Type B pancreatic cell (in vitro differentiated cells): Measurements from ENCODE around the gene TPRX1. TPM values are rescaled to one million over a fixed set of nuclear protein-coding genes. Genes with fewer than 3 reads are reported as not detected.

ENCODE experiments used
- DNase-seq: peaks from one replicate; pipeline ENCODE4 v3.0.0; 2021; ENCODE audit warnings: mixed read lengths; ENCODE audit not compliant: unreplicated experiment; ENCODE audit errors: extremely low spot score
- H3K27ac Mint-ChIP-seq: 2 replicates; pipeline ENCODE4 v1.8.0; 2021; ENCODE audit warnings: mild to moderate bottlenecking, mixed read lengths
- H3K27me3 Mint-ChIP-seq: 2 replicates; pipeline ENCODE4 v1.8.0; 2021; ENCODE audit warnings: mixed read lengths
- H3K36me3 Mint-ChIP-seq: 2 replicates; pipeline ENCODE4 v1.8.0; 2021; ENCODE audit warnings: mixed read lengths
- H3K4me1 Mint-ChIP-seq: one replicate; pipeline ENCODE4 v1.8.0; 2021; ENCODE audit warnings: mixed read lengths; ENCODE audit not compliant: unreplicated experiment
- H3K4me3 Mint-ChIP-seq: 2 replicates; pipeline ENCODE4 v1.8.0; 2021; ENCODE audit warnings: mild to moderate bottlenecking, mixed read lengths
- H3K9me3 Mint-ChIP-seq: 2 replicates; pipeline ENCODE4 v1.8.0; 2021; ENCODE audit warnings: mixed read lengths
- total RNA-seq: library from RNA; stranded (reverse); gene quantifications from 2 replicates; pipeline ENCODE4 v1.2.1, GENCODE V29; 2021; ENCODE audit warnings: low replicate concordance
- TF ChIP-seq, protein P1 (sequence below): fragments of 200-600 bp; sonication (generic); conservative IDR thresholded peaks from 2 replicates; pipeline ENCODE4 v1.5.0; 2021; ENCODE audit warnings: antibody characterized with exemption, mild to moderate bottlenecking

TPRX1 gene
- total RNA-seq, 1 donor from 2014 or later: not detected

DNA sequence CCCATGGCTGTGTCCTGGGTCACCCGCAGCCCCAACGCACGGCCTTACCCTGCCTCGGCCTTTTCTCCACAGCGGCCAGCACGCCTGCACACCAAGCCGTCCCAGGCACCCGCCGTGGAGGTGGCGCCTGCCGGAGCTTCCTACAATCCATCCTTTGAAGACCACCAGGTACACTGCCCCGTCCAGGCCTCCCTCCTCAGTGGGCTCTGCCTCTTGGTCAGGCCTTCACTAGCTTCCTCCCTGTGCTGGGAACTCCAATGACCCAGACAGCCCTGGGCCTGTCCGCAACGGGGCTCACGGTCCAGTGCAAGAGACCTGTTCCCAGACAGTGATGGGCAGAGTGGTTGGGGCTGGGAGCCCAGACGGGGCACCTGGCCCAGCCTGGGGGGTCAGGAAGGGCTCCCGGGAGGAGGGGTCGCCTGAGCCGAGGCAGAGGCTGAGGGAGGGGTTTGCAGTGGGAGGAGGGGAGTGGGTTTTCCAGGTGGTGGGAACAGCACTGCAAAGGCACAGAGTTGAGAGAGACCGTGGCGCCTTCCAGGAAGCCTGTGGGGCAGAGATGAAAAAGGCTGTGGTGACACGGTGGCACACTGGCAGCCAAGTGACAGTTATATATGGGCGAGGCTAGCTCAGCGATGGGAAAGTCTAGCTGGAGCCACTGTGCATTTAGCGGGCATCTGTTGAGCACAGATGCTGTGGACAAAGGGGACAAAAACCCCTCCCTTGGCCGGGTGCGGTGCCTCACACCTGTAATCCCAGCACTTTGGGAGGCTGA lies 51.7 kb downstream of the TPRX1 start:
- Mint-ChIP-seq H3K27ac (no peak overlapping the region), H3K4me1 (no peaks in the 10 kb centered on the region), H3K4me3 (no peak overlapping the region), H3K36me3 (peaks cover 26% of the 10 kb centered on the region), H3K9me3 (no peaks in the 10 kb centered on the region), H3K27me3 (no peaks in the 10 kb centered on the region)
- TF ChIP-seq, protein P1, sequence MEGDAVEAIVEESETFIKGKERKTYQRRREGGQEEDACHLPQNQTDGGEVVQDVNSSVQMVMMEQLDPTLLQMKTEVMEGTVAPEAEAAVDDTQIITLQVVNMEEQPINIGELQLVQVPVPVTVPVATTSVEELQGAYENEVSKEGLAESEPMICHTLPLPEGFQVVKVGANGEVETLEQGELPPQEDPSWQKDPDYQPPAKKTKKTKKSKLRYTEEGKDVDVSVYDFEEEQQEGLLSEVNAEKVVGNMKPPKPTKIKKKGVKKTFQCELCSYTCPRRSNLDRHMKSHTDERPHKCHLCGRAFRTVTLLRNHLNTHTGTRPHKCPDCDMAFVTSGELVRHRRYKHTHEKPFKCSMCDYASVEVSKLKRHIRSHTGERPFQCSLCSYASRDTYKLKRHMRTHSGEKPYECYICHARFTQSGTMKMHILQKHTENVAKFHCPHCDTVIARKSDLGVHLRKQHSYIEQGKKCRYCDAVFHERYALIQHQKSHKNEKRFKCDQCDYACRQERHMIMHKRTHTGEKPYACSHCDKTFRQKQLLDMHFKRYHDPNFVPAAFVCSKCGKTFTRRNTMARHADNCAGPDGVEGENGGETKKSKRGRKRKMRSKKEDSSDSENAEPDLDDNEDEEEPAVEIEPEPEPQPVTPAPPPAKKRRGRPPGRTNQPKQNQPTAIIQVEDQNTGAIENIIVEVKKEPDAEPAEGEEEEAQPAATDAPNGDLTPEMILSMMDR: no peak
- no peak for DNase-seq

Other genes starting within 250 kb of the TPRX1 start
- not detected in 2 replicates for gene ZNF541, start 231.4 kb downstream of the TPRX1 start, total RNA-seq
- 22.9 and 23.5 TPM in 2 replicates for gene BICRA, start 195.4 kb downstream of the TPRX1 start, total RNA-seq
- 10.3 and 21.0 TPM in 2 replicates for gene EHD2, start 91.1 kb downstream of the TPRX1 start, total RNA-seq
- gene NOP53, start 59.0 kb downstream of the TPRX1 start, total RNA-seq: 274 and 291 TPM in 2 replicates
- 109 and 117 TPM in 2 replicates for gene SELENOW, start 25.8 kb downstream of the TPRX1 start, total RNA-seq
- not detected in 2 replicates for gene CRX, start 17.4 kb upstream of the TPRX1 start, total RNA-seq
- not detected in 2 replicates for gene TPRX2, start 54.7 kb upstream of the TPRX1 start, total RNA-seq
- 4.4 and 9.8 TPM in 2 replicates for gene SULT2A1, start 81.8 kb upstream of the TPRX1 start, total RNA-seq
- gene BSPH1, start 187.6 kb upstream of the TPRX1 start, total RNA-seq: not detected in 2 replicates
- not detected in 2 replicates for gene ELSPBP1, start 190.1 kb upstream of the TPRX1 start, total RNA-seq
- gene CABP5, start 239.5 kb upstream of the TPRX1 start, total RNA-seq: not detected in 2 replicates